Brain pericyte (primary cell): ENCODE results near the gene ABCC6.
"Not testable (repeated sequence)": the region's sequence is repeated elsewhere in the genome, so short reads cannot be mapped to it uniquely, and the experiment has no call there.

ENCODE experiments used
- DNase-seq: peaks from one replicate; pipeline ENCODE4 v3.0.0-alpha.2; 2012; ENCODE audit warnings: low read depth, low spot score

The ABCC6 gene

DNA sequence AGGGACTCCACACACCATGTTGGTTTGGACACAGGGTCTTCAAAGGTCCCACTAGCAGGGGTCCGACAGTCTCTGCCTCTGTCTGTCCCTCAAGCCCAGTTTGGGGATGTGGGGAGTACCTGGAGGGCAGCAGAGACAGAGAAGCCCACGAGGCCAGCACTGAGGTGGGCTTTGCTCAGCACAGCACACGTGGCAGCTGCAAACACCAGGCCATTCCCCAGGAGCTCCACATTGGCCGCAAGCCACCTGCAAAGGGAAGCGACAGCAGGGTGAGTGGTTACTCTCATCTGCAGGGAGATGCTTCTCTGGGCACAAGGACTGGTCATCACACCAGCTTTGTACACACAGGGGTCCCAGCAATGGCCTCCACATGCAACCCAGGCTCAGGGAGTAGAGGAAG, 62.0 kb downstream of the ABCC6 start:
- DNase-seq, result no peak

GRCh38 chr16:16159662-16160061, 63.6 kb downstream of the ABCC6 start:
- DNase-seq, result no peak

DNA sequence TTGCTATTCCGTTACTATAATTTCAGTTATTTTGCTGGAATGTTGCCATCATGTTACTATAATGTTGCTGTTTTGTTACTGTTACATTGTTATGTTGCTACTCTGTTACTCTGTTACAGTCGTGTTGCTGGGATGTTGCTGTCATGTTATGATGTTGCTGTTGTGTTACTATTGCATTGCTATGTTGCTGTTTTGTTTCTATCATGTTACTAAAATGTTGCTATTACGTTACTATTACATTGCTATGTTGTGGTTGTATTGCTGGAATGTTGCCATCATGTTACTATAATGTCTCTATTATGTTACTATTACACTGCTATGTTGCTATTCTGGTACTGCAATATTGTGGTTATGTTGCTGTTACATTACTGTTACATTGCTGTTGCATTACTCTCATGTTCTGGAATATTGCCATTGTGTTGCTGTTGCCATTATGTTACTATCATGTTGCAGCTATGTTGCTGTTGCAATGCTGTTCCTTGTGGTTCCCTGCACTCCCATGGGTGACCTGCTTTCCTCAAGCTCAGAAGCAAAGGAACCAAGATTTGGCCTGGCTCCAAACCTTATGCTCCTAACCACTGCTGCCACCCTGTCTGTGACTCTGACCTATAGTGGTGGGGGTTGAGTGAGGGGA, 64.4 kb downstream of the ABCC6 start:
- no peak for DNase-seq

DNA sequence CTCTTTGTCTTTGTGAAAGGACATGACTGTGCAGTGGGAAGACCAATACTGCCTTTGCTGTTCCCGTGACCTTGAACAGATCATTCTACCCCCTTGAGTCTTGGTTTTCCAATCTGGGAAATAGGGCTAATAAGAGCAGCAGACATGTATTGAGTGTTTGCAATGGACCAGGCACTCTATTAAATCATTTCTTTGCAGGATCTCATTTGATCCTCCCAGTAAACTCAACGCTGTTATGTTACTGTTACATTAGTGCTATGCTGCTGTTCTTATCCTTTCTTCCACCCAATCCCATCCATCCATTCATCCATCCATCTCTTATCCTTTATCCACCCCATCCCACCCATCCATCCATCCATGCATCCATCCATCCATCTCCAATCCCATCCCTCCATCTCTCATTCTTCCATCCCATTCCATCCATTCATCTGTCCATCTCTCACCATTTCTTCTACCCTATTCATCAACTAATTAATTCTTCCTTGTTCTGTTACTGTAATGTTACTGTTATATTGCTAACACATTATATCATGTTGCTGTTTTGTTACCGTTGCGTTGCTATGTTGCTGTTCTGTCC, 65.1 kb downstream of the ABCC6 start:
- no peak for DNase-seq

DNA sequence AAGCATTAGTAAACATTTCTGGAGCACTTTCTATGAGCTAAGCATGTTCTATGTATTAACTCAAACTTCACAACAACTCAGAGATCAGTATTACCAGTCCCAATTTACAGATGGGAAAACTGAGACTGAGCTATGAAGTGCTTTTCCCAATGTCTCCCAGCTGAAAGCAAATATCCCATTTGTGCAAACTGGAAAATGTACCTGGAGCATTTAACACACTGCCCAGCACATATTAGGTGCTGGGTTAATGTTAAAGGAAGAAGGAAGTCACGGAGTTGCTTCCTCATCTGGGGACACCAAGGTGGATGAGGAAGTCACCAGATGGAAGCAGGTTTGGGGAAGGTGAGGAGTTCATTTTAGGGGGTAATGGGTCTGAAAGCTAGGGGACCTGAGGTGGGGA, 66.1 kb downstream of the ABCC6 start:
- no peak for DNase-seq

GRCh38 chr16:16155234-16155633, 68.1 kb downstream of the ABCC6 start:
- DNase-seq, result no peak

DNA sequence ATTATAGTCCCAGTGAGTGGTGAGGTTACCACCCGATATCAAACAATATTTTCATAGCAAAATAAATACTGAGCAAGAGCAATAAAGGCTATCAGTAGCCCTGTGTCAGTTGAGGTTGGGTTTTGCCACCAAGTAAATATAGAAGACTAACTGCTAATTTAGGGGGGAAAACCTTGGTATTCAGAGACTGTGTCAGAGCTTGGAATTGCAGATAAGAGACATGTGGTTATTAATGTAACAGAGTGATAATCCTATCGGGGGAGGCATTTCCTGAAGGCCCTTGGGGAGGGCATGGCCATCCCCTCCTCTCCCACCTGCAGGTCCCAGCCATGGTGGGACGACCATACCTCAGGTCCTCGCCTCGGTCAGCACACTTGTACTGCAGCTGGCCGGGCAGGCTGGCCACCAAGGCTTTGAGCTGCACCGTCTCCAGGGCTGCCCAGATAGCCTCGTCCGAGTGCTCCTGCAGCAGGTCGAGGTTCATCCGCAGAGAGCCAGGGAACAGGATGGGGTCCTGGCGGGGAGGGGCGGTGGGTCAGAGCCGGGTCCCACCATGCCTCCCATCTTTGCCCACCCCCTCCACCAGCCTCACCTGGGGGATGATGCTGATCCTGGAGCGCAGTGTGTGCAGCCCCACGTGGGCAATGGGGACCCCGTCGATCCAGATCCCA, 68.9 kb downstream of the ABCC6 start:
- DNase-seq, result no peak

DNA sequence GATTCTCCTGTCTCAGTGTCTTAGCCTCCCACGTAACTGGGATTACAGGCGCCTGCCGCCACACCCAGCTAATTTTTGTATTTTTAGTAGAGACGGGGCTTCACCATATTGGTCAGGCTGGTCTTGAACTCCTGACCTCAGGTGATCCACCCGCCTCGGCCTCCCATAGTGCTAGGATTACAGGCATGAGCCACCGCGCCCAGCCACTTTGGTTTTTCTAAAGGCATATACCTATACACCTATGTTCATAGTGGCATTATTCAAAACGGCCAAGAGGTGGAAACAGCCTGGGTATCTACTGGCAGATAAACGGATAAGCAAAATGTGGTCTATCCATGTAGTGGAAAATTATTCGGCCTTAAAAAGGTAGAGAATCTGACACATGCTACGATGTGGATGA, 70.3 kb downstream of the ABCC6 start:
- DNase-seq, result not testable (repeated sequence)

DNA sequence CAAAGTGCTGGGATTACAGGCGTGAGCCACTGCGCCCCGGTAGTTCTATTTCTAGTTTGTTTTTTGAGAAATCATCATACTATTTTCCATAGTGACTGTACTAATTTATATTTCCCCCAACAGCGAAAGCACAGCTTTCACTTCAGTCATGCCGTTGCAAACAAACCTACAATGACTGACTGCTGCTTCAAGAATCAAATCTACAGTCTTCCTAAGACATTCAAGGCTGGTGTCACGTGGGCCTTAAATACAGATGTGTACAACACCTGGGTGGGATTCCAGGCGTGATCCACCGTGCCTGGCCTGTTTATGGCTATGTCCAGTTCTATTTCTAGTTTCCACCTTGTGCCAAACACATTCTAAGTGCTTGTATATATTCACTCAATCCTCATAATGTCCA, 72.0 kb downstream of the ABCC6 start:
- no peak for DNase-seq

DNA sequence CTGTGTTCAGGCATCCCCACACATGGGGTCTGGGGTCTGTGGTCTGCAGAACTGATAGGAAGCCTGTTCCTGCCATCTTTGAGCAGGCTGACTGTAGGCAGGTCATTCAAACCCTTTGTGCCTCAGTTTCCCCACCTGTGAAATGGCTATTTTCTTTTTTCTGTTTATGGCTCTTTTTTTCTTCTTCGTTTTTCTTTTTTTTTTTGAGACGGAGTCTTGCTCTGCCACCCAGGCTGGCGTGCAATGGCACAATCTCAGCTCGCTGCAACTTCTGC, 72.5 kb downstream of the ABCC6 start:
- no peak for DNase-seq

- peak; percentile 30 for DNase-seq
Measured at GRCh38 chr16:16150117-16150877, 73.0 kb downstream of the ABCC6 start.

GRCh38 chr16:16149710-16150116, 73.6 kb downstream of the ABCC6 start:
- DNase-seq, result no peak

GRCh38 chr16:16148755-16149154, 74.5 kb downstream of the ABCC6 start:
- no peak for DNase-seq

DNA sequence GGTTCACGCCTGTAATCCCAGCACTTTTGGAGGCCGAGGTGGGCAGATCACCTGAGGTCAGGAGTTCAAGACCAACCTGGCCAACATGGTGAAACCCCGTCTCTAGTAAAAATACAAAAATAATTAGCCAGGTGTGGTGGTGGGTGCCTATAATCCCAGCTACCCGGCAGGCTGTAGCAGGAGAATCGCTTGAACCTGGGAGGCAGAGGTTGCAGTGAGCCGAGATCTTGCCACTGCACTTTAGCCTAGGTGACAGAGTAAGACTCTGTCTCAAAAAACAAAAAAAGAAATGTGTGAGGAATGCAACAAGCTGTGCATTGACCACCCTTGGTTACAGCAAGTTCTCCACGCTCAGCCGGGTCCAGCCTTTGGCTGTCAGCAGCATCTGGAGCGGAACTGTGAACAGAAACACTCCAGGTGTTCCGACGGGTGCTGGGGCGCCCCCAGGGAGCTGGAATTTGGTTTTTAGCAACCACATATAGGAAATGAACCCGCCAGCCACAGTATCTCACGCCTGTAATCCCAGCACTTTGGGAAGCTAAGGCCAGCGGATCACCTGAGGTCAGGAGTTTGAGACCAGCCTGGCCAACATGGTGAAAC, 75.2 kb downstream of the ABCC6 start:
- not testable (repeated sequence) for DNase-seq

DNA sequence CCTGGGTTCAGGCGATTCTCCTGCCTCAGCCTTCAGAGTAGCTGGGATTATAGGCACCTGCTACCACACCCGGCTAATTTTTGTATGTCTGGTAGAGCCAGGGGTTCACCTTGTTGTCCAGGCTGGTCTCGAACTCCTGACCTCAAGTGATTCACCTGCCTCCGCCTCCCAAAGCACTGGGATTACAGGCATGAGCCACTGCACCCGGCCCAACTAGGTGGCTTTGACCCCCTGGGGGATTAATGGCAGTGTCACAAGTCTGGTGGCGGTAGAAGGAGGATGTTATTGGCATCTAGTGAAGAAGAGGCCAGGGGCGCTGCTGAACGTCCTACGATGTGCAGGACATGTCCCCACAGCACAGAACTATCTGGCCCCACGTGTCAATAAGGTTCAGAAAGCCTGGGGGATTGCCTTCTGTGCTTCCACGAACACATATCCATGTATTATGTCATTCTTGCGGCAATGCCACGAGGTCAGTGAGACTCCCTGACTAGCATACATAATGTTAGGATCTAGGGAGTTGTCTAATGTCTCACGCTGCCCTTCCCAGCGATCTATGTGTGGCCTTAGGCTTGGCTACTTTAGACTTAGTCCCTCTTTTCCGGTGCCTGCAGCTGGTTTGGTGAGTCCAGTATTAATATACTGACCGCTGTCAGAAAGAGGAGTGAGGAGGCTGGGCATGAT, 75.8 kb downstream of the ABCC6 start:
- no peak for DNase-seq

DNA sequence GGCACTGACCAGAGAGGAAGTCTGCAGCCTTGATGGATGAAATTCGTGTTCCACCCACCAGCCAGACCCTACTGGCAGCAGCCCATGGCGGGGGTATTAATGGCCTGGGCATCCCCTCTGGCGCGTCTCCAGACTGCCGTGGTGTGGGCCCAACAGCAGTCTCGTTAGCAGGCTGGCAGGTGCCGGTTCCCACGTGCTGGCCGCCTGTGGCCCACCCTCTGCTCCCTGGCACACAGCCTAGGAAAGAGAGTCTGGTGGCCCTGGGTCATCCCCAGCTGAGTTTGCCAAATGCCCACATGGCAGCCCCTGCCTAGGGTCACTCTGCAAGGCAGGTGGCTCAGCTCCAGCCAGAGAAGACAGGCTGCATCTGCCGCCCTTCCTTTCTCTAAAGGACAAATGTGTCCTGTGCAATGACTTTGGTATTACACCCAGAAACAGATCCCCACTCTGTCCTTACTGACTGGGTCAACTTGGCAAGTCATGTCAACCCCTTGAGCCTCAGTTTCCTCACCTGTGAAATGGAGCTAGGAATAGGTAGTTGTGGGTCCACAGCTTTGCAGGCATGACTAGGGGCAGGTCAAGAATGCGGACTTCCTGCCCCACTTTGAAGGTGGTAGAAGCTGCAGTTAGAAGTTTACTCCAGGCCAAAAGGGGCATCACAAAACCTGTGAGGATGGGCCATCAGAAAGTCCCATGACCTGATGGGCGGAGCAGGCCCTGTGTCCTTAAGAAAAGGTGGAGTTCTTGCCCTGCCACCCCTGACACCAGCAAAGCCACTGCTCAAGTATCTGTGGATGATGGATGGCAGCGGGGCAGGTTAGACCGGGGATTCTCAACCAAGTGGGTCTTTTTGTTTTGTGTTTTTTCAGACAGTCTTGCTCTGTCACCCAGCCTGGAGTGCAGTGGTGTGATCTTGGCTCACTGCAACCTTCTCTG, 76.6 kb downstream of the ABCC6 start:
- no peak for DNase-seq

DNA sequence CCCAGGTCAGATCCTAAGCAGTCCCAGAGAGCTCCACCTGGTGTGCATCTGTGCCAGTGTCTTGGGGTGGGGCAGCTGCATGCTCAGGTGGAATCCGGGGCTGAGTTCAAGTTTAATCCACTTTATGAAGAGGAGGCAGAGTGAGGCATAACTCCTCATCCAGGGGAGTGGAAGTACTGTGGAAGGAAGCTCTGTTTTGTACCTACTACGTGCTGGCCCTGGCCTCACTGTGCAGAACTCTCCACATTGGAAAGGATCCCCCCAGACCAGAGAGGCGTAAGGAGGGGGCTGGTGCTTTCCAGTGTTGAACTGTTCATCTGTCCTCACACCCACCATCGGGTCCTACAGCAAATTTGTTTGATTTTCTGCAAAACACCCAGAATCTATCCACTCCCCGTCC, 78.0 kb downstream of the ABCC6 start:
- no peak for DNase-seq

GRCh38 chr16:16144416-16144815, 78.9 kb downstream of the ABCC6 start:
- DNase-seq, result no peak

DNA sequence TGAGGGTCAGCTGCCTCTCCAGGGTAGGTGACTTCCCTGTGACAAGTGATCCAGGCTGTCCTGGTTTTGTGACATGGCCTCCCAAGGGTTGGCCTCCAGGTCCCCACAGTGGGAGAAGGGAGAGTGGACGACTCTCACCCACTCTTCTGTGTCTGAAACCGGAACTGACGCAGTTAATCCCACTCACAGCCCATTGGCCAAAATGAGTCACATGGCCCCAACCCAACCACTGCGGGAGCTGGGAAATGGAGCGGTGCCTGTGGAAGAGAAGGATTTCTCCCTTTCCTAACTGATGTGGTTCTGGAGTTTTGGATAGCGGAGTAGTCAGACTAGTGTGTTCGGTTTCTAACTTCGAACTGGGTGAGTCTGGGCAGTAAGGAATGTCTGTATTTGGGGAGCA, 79.4 kb downstream of the ABCC6 start:
- no peak for DNase-seq

DNA sequence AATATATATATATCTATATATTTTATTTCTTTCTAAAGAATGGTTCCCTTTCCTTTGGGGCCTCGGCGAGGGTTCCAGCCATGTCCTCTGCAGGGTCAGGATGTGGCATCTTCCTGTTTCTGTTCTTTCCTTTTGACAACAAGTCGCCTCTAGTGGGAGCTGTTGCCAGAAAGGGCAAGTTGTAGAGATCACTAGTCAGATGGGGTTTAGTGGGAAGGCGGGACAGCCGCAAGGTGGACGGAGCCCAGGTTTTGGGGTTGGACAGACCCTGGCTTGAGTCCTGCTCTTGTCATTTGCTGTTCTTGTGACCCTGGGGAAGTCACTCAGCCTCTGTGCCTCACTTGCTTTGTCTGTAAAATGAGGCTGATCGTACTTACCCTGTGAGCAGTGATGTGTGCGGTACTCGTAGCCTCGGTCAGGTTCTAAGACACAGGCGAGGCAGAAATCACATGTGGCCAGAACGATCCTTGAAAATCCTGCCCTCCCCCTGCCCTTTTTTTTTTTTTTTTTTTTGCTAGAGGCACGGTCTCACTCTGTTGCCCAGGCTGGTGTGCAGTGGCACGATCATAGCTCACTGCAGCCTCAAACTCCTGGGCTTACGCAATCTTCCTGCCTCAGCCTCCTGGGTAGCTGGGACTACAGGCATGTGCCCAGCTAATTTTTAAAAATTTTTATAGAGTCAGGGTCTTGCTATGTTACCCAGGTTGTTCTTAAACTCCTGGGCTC, 80.1 kb downstream of the ABCC6 start:
- DNase-seq, result no peak
